GM12874 (cell line): ENCODE results near the gene PRPF31.

Source experiments
- CTCF ChIP-seq: IDR thresholded peaks from 2 replicates; pipeline ENCODE4 v1.5.1; 2011; ENCODE audit warnings: low read depth, mild to moderate bottlenecking, control low read depth, low read length, moderate library complexity; ENCODE audit not compliant: insufficient read depth

The PRPF31 gene

GRCh38 chr19:54138489-54139256 is 23.1 kb downstream of the PRPF31 start:
- TF ChIP-seq CTCF = no peak

GRCh38 chr19:54141356-54141755 is 25.8 kb downstream of the PRPF31 start:
- no peak for TF ChIP-seq CTCF

- no peak for TF ChIP-seq CTCF
These were observed 26.7 kb downstream of the PRPF31 start for GRCh38 chr19:54142166-54142780.

GRCh38 chr19:54145541-54146158 is 30.1 kb downstream of the PRPF31 start:
- no peak for TF ChIP-seq CTCF

- no peak for TF ChIP-seq CTCF
These were observed 32.1 kb downstream of the PRPF31 start for GRCh38 chr19:54147676-54148075.

GRCh38 chr19:54148158-54148557 is 32.6 kb downstream of the PRPF31 start:
- TF ChIP-seq CTCF = no peak

- TF ChIP-seq CTCF = no peak
These were observed 33.7 kb downstream of the PRPF31 start for GRCh38 chr19:54149021-54149812.
